GM19397 (cell line): ENCODE results near the gene GBF1.

Experiments used
- ATAC-seq: cut with Tn5 transposase; IDR thresholded peaks from one replicate; pipeline ENCODE4 v1.9.1; 2021; ENCODE audit warnings: mild to moderate bottlenecking, moderate library complexity; ENCODE audit not compliant: unreplicated experiment

GBF1 gene

GRCh38 chr10:102394079-102394800 is 148.9 kb downstream of the GBF1 start:
- peak; percentile 78 for ATAC-seq

- ATAC-seq, result no peak
Observed at GRCh38 chr10:102394801-102395399, 149.6 kb downstream of the GBF1 start.

- peak; percentile 28 for ATAC-seq
Observed at GRCh38 chr10:102395400-102396316, 150.3 kb downstream of the GBF1 start, which contains the start of gene NFKB2. Gene NFKB2, plus strand, starts transcription at chr10:102395705. Its CDS starts 255 bp downstream, at chr10:102395960.

GRCh38 chr10:102396317-102396650 is 151.0 kb downstream of the GBF1 start:
- ATAC-seq, result no peak

GRCh38 chr10:102396730-102397151 is 151.4 kb downstream of the GBF1 start:
- ATAC-seq, result no peak

- no peak for ATAC-seq
Observed at GRCh38 chr10:102397222-102398171, 152.2 kb downstream of the GBF1 start.

GRCh38 chr10:102398172-102399020 is 153.1 kb downstream of the GBF1 start:
- no peak for ATAC-seq

- peak; percentile 42 for ATAC-seq
Observed at GRCh38 chr10:102399217-102400021, 154.1 kb downstream of the GBF1 start.

GRCh38 chr10:102400076-102400475 is 154.7 kb downstream of the GBF1 start:
- ATAC-seq, result no peak

- ATAC-seq, result no peak
Observed at GRCh38 chr10:102400598-102401341, 155.4 kb downstream of the GBF1 start.

GRCh38 chr10:102401342-102401654 is 156.0 kb downstream of the GBF1 start:
- ATAC-seq, result no peak

- no peak for ATAC-seq
Observed at GRCh38 chr10:102401735-102402511, 156.6 kb downstream of the GBF1 start.

GRCh38 chr10:102402512-102402896 is 157.2 kb downstream of the GBF1 start:
- ATAC-seq, result no peak

GRCh38 chr10:102403115-102403514 is 157.8 kb downstream of the GBF1 start:
- ATAC-seq, result no peak

GRCh38 chr10:102404361-102405107 is 159.2 kb downstream of the GBF1 start:
- ATAC-seq, result no peak

- ATAC-seq, result no peak
Observed at GRCh38 chr10:102405108-102405571, 159.8 kb downstream of the GBF1 start.

GRCh38 chr10:102405632-102406031 is 160.3 kb downstream of the GBF1 start:
- ATAC-seq, result no peak
